GM12874 (cell line): ENCODE results near the gene AMMECR1.

Experiments
- CTCF ChIP-seq: IDR thresholded peaks from 2 replicates; pipeline ENCODE4 v1.5.1; 2011; ENCODE audit warnings: low read depth, mild to moderate bottlenecking, control low read depth, low read length, moderate library complexity; ENCODE audit not compliant: insufficient read depth

AMMECR1 gene

GRCh38 chrX:110180176-110180927 lies 137.5 kb downstream of the AMMECR1 start:
- no peak for TF ChIP-seq CTCF

- TF ChIP-seq CTCF: no peak
Measured at GRCh38 chrX:110178179-110178865, 139.6 kb downstream of the AMMECR1 start.

- TF ChIP-seq CTCF: no peak
Measured at GRCh38 chrX:110175696-110176095, 142.2 kb downstream of the AMMECR1 start.

GRCh38 chrX:110175146-110175545 lies 142.7 kb downstream of the AMMECR1 start:
- TF ChIP-seq CTCF: no peak

- no peak for TF ChIP-seq CTCF
Measured at GRCh38 chrX:110173192-110174175, 144.4 kb downstream of the AMMECR1 start.

- no peak for TF ChIP-seq CTCF
Measured at GRCh38 chrX:110172215-110172614, 145.7 kb downstream of the AMMECR1 start.

- TF ChIP-seq CTCF: no peak
Measured at GRCh38 chrX:110171442-110171841, 146.4 kb downstream of the AMMECR1 start.
